H1 (cell line): ENCODE results near the gene KRTAP10-4. TPM values are rescaled to one million over a fixed set of nuclear protein-coding genes. Genes with fewer than 3 reads are reported as not detected.

ENCODE experiments used
- CTCF ChIA-PET: fragments of 300-600 bp; sonication (Branson Sonifier 250); formaldehyde crosslinking; loops from one replicate; lab custom pipeline; 2021; ENCODE audit not compliant: partially characterized antibody; lab: Charles Lee
- POLR2A ChIA-PET: fragments of 300-600 bp; sonication (Branson Sonifier 250); formaldehyde crosslinking; loops from one replicate; lab custom pipeline; 2021; ENCODE audit warnings: inconsistent platforms; ENCODE audit not compliant: partially characterized antibody; lab: Charles Lee
- DNase-seq, 2 experiments: peaks; one replicate each; pipeline versions ENCODE4 v3.0.0 to v3.0.0-alpha.2; 2010 to 2022; ENCODE audit warnings: low spot score in 2 of 2, low read depth in 1 of 2, mixed read lengths in 1 of 2
- FAIRE-seq: peaks from 2 replicates; lab custom pipeline; 2011; peaks lifted over from hg19 to GRCh38; lab: Jason Lieb, UNC
- H2AFZ ChIP-seq: 2 replicates; pipeline ENCODE4 v1.8.1; 2012; ENCODE audit warnings: low read length, inconsistent platforms
- H2AK5ac ChIP-seq: 2 replicates; pipeline ENCODE4 v1.6.1; 2013; ENCODE audit warnings: low read depth, low read length
- H2BK120ac ChIP-seq: replicated peaks from 2 replicates; pipeline ENCODE3; 2013; ENCODE audit warnings: low read depth, low read length, inconsistent platforms
- H2BK12ac ChIP-seq: 2 replicates; pipeline ENCODE4 v1.6.1; 2013; ENCODE audit warnings: low read depth, low read length
- H2BK15ac ChIP-seq: 2 replicates; pipeline ENCODE4 v1.6.1; 2013; ENCODE audit warnings: low read length
- H2BK20ac ChIP-seq: 2 replicates; pipeline ENCODE4 v1.6.1; 2013; ENCODE audit warnings: low read length
- H2BK5ac ChIP-seq: 2 replicates; pipeline ENCODE4 v1.6.1; 2013; ENCODE audit warnings: low read depth, low read length
- H3K14ac ChIP-seq: 2 replicates; pipeline ENCODE4 v1.6.1; 2013; ENCODE audit warnings: inconsistent platforms; ENCODE audit not compliant: insufficient read length
- H3K18ac ChIP-seq: 2 replicates; pipeline ENCODE4 v1.6.1; 2013; ENCODE audit warnings: low read length; ENCODE audit errors: extremely low read depth
- H3K23ac ChIP-seq: 2 replicates; pipeline ENCODE4 v1.6.1; 2013; ENCODE audit warnings: inconsistent platforms; ENCODE audit not compliant: insufficient read length
- H3K23me2 ChIP-seq: 2 replicates; pipeline ENCODE4 v1.6.1; 2013; ENCODE audit warnings: low read depth, low read length
- H3K27ac ChIP-seq: 2 replicates; pipeline ENCODE4 v1.6.1; 2011; ENCODE audit warnings: low read depth, low read length, inconsistent platforms
- H3K27me3 ChIP-seq, 4 experiments: replicated peaks in 1 of 4; 1 replicate in 1 of 4; 2 replicates in 3 of 4; pipeline versions ENCODE4 v1.6.1 to v1.8.1; 2011 to 2013; ENCODE audit warnings: low read length in 3 of 4, mild to moderate bottlenecking in 3 of 4, inconsistent platforms in 2 of 4, mixed read lengths in 2 of 4, moderate library complexity in 1 of 4; ENCODE audit not compliant: control insufficient read depth in 3 of 4, insufficient read depth in 3 of 4; ENCODE audit errors: extremely low read depth in 1 of 4
- H3K36me3 ChIP-seq, 4 experiments: 2 replicates each; pipeline versions ENCODE4 v1.6.1 to v1.8.1; 2011 to 2013; ENCODE audit warnings: mild to moderate bottlenecking in 4 of 4, low read length in 3 of 4, moderate library complexity in 2 of 4, control low read depth in 1 of 4, inconsistent platforms in 1 of 4; ENCODE audit not compliant: insufficient read depth in 4 of 4, control insufficient read depth in 2 of 4
- H3K4ac ChIP-seq: replicated peaks from 2 replicates; pipeline ENCODE3; 2013; ENCODE audit warnings: low read length, low read depth, mixed read lengths, inconsistent platforms; ENCODE audit not compliant: insufficient read length
- H3K4me1 ChIP-seq, 4 experiments: replicated peaks in 1 of 4; 1 replicate in 1 of 4; 2 replicates in 3 of 4; pipeline versions ENCODE4 v1.6.1 to v1.8.1; 2011 to 2013; ENCODE audit warnings: low read length in 3 of 4, inconsistent platforms in 2 of 4, mixed read lengths in 1 of 4; ENCODE audit not compliant: insufficient read depth in 4 of 4, control insufficient read depth in 3 of 4
- H3K4me2 ChIP-seq, 2 experiments: 2 replicates each; pipeline versions ENCODE4 v1.6.1 to v1.8.1; 2011 to 2013; ENCODE audit warnings: low read depth in 2 of 2, low read length in 2 of 2, control low read depth in 1 of 2, inconsistent platforms in 1 of 2, mild to moderate bottlenecking in 1 of 2; ENCODE audit not compliant: insufficient read depth in 1 of 2
- H3K4me3 ChIP-seq, 4 experiments: fragments of 200-600, 300-600 bp in 1 of 4; sonication (generic), shearing (Covaris generic), sonication (Bioruptor Twin) in 1 of 4; 2 replicates each; pipeline versions ENCODE4 v1.5.1 to v1.8.1; 2011 to 2016; ENCODE audit warnings: low read length in 4 of 4, low read depth in 3 of 4, control low read depth in 2 of 4, inconsistent platforms in 2 of 4, mild to moderate bottlenecking in 2 of 4, mixed read lengths in 1 of 4, moderate library complexity in 1 of 4; ENCODE audit not compliant: insufficient read depth in 2 of 4; ENCODE audit errors: extremely low read depth in 1 of 4
- H3K56ac ChIP-seq: replicated peaks from 2 replicates; pipeline ENCODE3; 2013; ENCODE audit warnings: low read depth, mild to moderate bottlenecking, mixed read lengths, low read length, inconsistent platforms; ENCODE audit not compliant: insufficient read length
- H3K79me1 ChIP-seq: 2 replicates; pipeline ENCODE4 v1.6.1; 2013; ENCODE audit warnings: low read depth, low read length, control low read depth
- H3K79me2 ChIP-seq, 2 experiments: 2 replicates each; pipeline versions ENCODE4 v1.6.1 to v1.8.1; 2012 to 2013; ENCODE audit warnings: low read length in 2 of 2, mild to moderate bottlenecking in 2 of 2, inconsistent platforms in 1 of 2; ENCODE audit not compliant: insufficient read depth in 2 of 2, control insufficient read depth in 1 of 2
- H3K9ac ChIP-seq, 4 experiments: replicated peaks in 1 of 4; 1 replicate in 1 of 4; 2 replicates in 3 of 4; pipeline versions ENCODE4 v1.6.1 to v1.8.1; 2011 to 2013; ENCODE audit warnings: low read depth in 3 of 4, low read length in 3 of 4, control low read depth in 2 of 4, mild to moderate bottlenecking in 2 of 4, moderate library complexity in 2 of 4, inconsistent platforms in 1 of 4; ENCODE audit errors: extremely low read depth in 1 of 4
- H3K9me3 ChIP-seq, 2 experiments: 2 replicates each; pipeline versions ENCODE4 v1.6.1 to v1.8.1; 2012 to 2013; ENCODE audit warnings: mild to moderate bottlenecking in 2 of 2, moderate library complexity in 2 of 2, control low read depth in 1 of 2, inconsistent platforms in 1 of 2, low read depth in 1 of 2, low read length in 1 of 2, mixed read lengths in 1 of 2; ENCODE audit not compliant: insufficient read depth in 2 of 2
- H4K20me1 ChIP-seq, 2 experiments: replicated peaks in 1 of 2; 2 replicates each; pipeline versions ENCODE3 to v1.8.1; 2011 to 2013; ENCODE audit warnings: inconsistent platforms in 2 of 2, low read length in 2 of 2, mild to moderate bottlenecking in 1 of 2; ENCODE audit not compliant: insufficient read depth in 2 of 2, control insufficient read depth in 1 of 2
- H4K5ac ChIP-seq: 2 replicates; pipeline ENCODE4 v1.6.1; 2013; ENCODE audit warnings: low read length, low read depth, mixed read lengths, inconsistent platforms; ENCODE audit not compliant: insufficient read length
- H4K8ac ChIP-seq: 2 replicates; pipeline ENCODE4 v1.8.0; 2013; ENCODE audit warnings: mild to moderate bottlenecking, moderate library complexity, low read length, inconsistent platforms; ENCODE audit not compliant: insufficient read depth; ENCODE audit errors: extremely low read depth
- H4K91ac ChIP-seq: replicated peaks from 2 replicates; pipeline ENCODE3; 2013; ENCODE audit warnings: low read length, mixed read lengths, inconsistent platforms; ENCODE audit not compliant: insufficient read length
- ASH2L ChIP-seq: fragments of 200-600, 300-600 bp; sonication (generic); IDR thresholded peaks from one replicate; pipeline ENCODE4 v1.7.1; 2017; ENCODE audit warnings: low read length
- CBX8 ChIP-seq: fragments of 300-800, 300-1000 bp; sonication (generic); IDR thresholded peaks from 2 replicates; pipeline ENCODE4 v1.7.1; 2016; ENCODE audit warnings: low read depth, low read length, borderline replicate concordance
- CHD1 ChIP-seq: IDR thresholded peaks from 2 replicates; pipeline ENCODE4 v1.6.1; 2012; ENCODE audit warnings: low read depth, low read length, improper control_type of control experiment
- GTF2F1 ChIP-seq: IDR thresholded peaks from 2 replicates; pipeline ENCODE4 v1.6.1; 2012; ENCODE audit warnings: low read depth, low read length, improper control_type of control experiment, borderline replicate concordance
- RBBP5 ChIP-seq: IDR thresholded peaks from 2 replicates; pipeline ENCODE4 v1.7.1; 2012; ENCODE audit warnings: low read depth, mild to moderate bottlenecking, inconsistent platforms, low read length, moderate library complexity, borderline replicate concordance
- SIX5 ChIP-seq: IDR thresholded peaks from 2 replicates; pipeline ENCODE4 v1.6.1; 2011; ENCODE audit warnings: mild to moderate bottlenecking, low read depth, low read length
- SP4 ChIP-seq: IDR thresholded peaks from 2 replicates; pipeline ENCODE4 v1.6.1; 2012; ENCODE audit warnings: low read length, inconsistent platforms
- SRF ChIP-seq: IDR thresholded peaks from 2 replicates; pipeline ENCODE4 v1.6.1; 2011; ENCODE audit warnings: mild to moderate bottlenecking, low read depth, low read length, moderate library complexity
- TBP ChIP-seq: IDR thresholded peaks from 2 replicates; pipeline ENCODE4 v1.6.1; 2011; ENCODE audit warnings: low read depth, low read length, improper control_type of control experiment
- YY1 ChIP-seq: IDR thresholded peaks from 2 replicates; pipeline ENCODE4 v1.6.1; 2011; ENCODE audit warnings: low read depth, mild to moderate bottlenecking, low read length
- WGBS, 2 experiments: shearing (Covaris generic) in 1 of 2; methylation state at CpG; one replicate each; pipeline versions ENCODE4 v1.1.6 to v1.1.7; 2013 to 2015; ENCODE audit warnings: low lambda C conversion rate in 2 of 2, mixed read lengths in 2 of 2, inconsistent platforms in 1 of 2, low coverage in 1 of 2, missing lambda C conversion rate in 1 of 2; ENCODE audit not compliant: insufficient replicate concordance in 2 of 2, insufficient coverage in 1 of 2, insufficient read length in 1 of 2; ENCODE audit errors: extremely low coverage in 1 of 2, missing lambda C conversion rate in 1 of 2; 5-methylcytosine and 5-hydroxymethylcytosine counted together
- polyA plus RNA-seq, 7 experiments: library from polyadenylated mRNA; depleted of rRNA in 3 of 7; stranded (reverse) in 5 of 7; unstranded in 2 of 7; fragments of >200 nt in 5 of 7; fragments of 200-250 nt in 2 of 7; gene quantifications; 1 replicate in 5 of 7; 2 replicates in 1 of 7; 4 replicates in 1 of 7; pipeline versions ENCODE4 v1.2.1 to v1.2.3, GENCODE V29; 2011 to 2013; ENCODE audit warnings: missing spikeins in 2 of 7, mixed read lengths in 2 of 7
- total RNA-seq: library from RNA; stranded (reverse); fragmentation: NEBNext Ultra II Directional; extraction: Animal tissue kit (Norgen Biotek cat#: 25700); gene quantifications from 2 replicates; pipeline ENCODE4 v1.2.1, GENCODE V29; 2021

KRTAP10-4 gene
- total and polyA plus RNA-seq, 2 of the 8 experiments (the other 6 are each of a cell fraction or from before 2014, with no cell fraction given): not detected

DNA sequence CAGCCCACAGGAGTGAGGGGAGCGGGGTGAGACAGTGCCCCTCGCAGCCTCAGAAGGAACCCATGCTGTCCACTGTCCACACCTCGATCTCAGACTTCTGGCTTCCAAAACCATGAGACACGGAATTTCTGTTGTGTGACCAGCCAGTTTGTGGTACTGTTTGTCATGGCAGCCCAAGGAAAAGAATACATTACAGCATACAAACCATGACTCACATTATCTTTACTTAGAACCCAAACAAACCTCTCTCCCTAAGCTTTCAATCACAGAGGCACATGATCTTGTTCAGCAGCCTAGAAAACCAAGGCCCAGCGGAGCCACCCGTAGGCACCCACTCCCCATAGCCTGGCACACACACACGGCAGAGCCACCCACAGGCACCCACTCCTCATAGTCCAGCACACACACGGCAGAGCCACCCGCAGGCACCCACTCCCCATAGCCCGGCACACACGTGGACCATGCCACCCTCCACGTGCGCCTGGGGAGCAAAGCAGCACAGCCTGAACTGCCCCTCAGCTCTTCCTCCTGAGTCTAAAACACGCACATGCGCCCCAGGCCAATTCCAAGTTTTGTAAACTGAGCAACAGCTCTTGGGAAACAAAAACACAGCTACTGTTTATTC is 458 bp upstream of the KRTAP10-4 start:
- CTCF ChIA-PET: interaction anchor here (0.9 to 1.7 kb wide), 3 partner anchors 20 to 221 kb away, joined by 3 to 4 read pairs (median 3); no protein-coding TSS in a partner anchor
- Histone ChIP-seq H4K5ac (no peak overlapping the region), H3K4me1 (peaks cover 0 to 11% (median 0%) of the 10 kb centered on the region in 4 experiments; a peak in 1 of 7 replicates), H2BK12ac (no peak overlapping the region), H3K27ac (no peak overlapping the region; the same call in 1 of the 2 replicates), H2AFZ (no peak overlapping the region), H3K27me3 (no peaks in the 10 kb centered on the region; a peak in 1 of 7 replicates)
- no peak for TF ChIP-seq SIX5
- no peak for TF ChIP-seq GTF2F1
- TF ChIP-seq ASH2L: no peak
- TF ChIP-seq CBX8: no peak
- no peak for TF ChIP-seq TBP
- TF ChIP-seq RBBP5: no peak
- no peak for TF ChIP-seq SRF
- TF ChIP-seq SP4: no peak
- no peak for TF ChIP-seq YY1
- no peak for TF ChIP-seq CHD1
- TF ChIP-seq, all 59 proteins: peak for 0
- H3K23ac ChIP-seq: no peak overlapping the region
- no peaks in the 10 kb centered on the region for H3K79me2 ChIP-seq
- H2AK5ac ChIP-seq: no peak overlapping the region
- peaks cover 13% of the 10 kb centered on the region in 2 experiments; a peak in 3 of 4 replicates for H3K9me3 ChIP-seq
- H2BK20ac ChIP-seq: no peak overlapping the region
- no peak overlapping the region for H4K8ac ChIP-seq
- FAIRE-seq (no peak), DNase-seq (peak in 1 of 2 experiments; percentile 35)
- no peak overlapping the region for H3K56ac ChIP-seq
- no peaks in the 10 kb centered on the region for H4K20me1 ChIP-seq
- no peak overlapping the region for H3K9ac ChIP-seq
- H2BK120ac ChIP-seq: no peak overlapping the region
- no peak overlapping the region for H3K14ac ChIP-seq
- no peak overlapping the region for H2BK5ac ChIP-seq
- no peak overlapping the region for H4K91ac ChIP-seq
- POLR2A ChIA-PET: interaction anchor here (0.9 kb wide), 1 partner anchor 122 kb away, joined by 4 read pairs; no protein-coding TSS in a partner anchor
- no peak overlapping the region for H3K18ac ChIP-seq
- 0 out of 2 replicates have a peak overlapping the region, but pooled peaks have one; percentile 5 for H2BK15ac ChIP-seq
- no peak overlapping the region for H3K4ac ChIP-seq
- H3K23me2 ChIP-seq: no peaks in the 10 kb centered on the region; the same call in 1 of the 2 replicates
- WGBS, 2 experiments: 88% methylated on average over 15 of the region's 15 CpGs; no CpG with 5 or more reads in 1 of the 2 experiments
- H3K4me3 ChIP-seq: no peak overlapping the region
- no peak overlapping the region for H3K4me2 ChIP-seq
- no peaks in the 10 kb centered on the region for H3K79me1 ChIP-seq
- H3K36me3 ChIP-seq: no peaks in the 10 kb centered on the region
